H7 (cell line): ENCODE results near the gene CD244. TPM values are rescaled to one million over a fixed set of nuclear protein-coding genes. Genes with fewer than 3 reads are reported as not detected.
"Not testable (repeated sequence)": the region's sequence is repeated elsewhere in the genome, so short reads cannot be mapped to it uniquely, and the experiment has no call there.

ENCODE experiments used
- DNase-seq: peaks from one replicate; pipeline ENCODE4 v3.0.0; 2012
- H3K27me3 ChIP-seq: 2 replicates; pipeline ENCODE4 v1.6.0; 2011; ENCODE audit warnings: mild to moderate bottlenecking, low read length; ENCODE audit not compliant: control insufficient read depth, insufficient read depth
- H3K36me3 ChIP-seq: replicated peaks from 2 replicates; pipeline ENCODE4 v1.5.1; 2011; ENCODE audit warnings: low read length; ENCODE audit not compliant: control insufficient read depth, insufficient read depth
- H3K4me3 ChIP-seq: 2 replicates; pipeline ENCODE4 v1.5.1; 2011; ENCODE audit warnings: low read depth, mild to moderate bottlenecking, control low read depth, low read length, moderate library complexity; ENCODE audit not compliant: insufficient read depth
- total RNA-seq: library from RNA; depleted of rRNA; stranded (reverse); fragments of >200 nt; shearing (Covaris generic); gene quantifications from 2 replicates; pipeline ENCODE4 v1.2.3, GENCODE V29; 2014

The CD244 gene
- total RNA-seq, 1 experiment from 2014 or later: not detected

DNA sequence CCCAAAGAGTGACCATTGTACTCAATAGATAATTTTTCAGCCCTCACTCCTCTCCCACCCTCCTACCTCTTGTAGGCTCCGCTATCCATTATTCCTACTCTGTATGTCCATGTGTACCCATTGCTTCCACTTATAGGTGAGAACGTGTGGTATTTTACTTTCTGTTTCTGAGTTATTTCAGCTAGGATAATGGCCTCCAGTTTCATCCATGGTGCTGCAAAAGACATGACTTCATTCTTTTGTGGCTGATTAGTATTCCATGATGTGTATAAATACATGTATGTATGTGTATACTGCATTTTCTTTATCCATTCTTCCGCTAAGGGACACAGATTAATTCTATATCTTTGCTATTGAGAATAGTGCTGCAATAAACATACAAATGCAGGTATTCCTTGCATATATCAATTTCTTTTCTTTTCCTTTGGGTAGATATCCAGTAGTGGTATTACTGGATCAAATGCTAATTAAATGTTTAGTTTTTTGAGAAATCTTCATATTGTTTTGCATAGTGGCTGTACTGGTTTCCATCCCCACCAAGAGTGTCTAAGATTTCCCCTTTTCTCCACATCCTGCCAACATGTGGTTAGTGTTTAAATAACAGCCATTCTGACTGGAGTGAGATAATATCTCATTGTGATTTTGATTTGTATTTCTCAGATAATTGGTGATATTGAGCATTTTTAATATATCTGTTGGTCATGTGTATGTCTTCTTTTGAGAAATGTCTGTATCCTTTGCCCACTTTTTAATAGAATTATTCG lies 61.9 kb downstream of the CD244 start:
- H3K27me3 ChIP-seq: no peaks in the 10 kb centered on the region
- H3K4me3 ChIP-seq: no peak overlapping the region
- no peak for DNase-seq
- no peaks in the 10 kb centered on the region for H3K36me3 ChIP-seq

DNA sequence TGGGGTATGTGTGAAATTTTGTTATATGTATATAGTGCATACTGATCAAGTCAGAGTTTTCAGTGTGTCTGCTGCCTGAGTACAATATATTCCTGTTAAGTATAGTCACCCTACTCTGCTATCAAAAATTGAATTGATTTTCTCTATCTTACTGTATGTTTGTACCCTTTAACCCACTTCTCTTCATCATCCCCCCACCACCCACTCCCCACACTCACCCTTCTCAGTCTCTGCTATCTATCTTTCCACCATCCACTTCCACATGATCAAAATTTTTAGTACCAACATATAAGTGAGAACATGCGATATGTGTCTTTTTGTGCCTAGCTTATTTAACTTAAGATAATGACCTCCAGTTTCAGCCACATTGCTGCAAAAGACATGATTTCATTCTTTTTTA lies 62.5 kb downstream of the CD244 start:
- Histone ChIP-seq H3K36me3 (no peaks in the 10 kb centered on the region), H3K27me3 (no peaks in the 10 kb centered on the region), H3K4me3 (no peak overlapping the region)
- DNase-seq: no peak

GRCh38 chr1:160799641-160800040 lies 63.0 kb downstream of the CD244 start:
- H3K36me3 ChIP-seq: no peaks in the 10 kb centered on the region
- H3K4me3 ChIP-seq: no peak overlapping the region
- DNase-seq: no peak
- H3K27me3 ChIP-seq: no peaks in the 10 kb centered on the region

DNA sequence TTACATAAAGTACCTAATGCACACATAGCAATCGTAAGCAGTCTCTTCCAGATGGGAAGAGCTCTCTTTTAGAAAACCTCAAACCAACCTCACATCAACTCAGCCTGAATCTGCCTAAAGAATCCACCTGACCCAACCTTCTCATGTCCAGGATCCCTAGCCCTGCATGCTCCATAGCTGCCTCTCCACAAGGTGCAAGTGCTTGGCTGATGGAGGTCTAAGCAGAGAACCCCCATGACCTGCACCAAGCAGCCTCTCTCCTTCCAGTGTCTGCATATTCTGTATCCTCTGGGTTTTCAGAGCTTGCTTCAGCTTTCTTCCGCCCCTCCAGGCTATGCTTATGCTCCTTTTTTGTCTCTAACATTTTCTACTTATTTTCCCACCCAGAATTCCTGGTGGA lies 64.2 kb downstream of the CD244 start:
- DNase-seq: no peak
- H3K36me3 ChIP-seq: no peaks in the 10 kb centered on the region
- H3K27me3 ChIP-seq: no peaks in the 10 kb centered on the region
- H3K4me3 ChIP-seq: no peak overlapping the region

GRCh38 chr1:160797861-160798273 lies 64.8 kb downstream of the CD244 start:
- Histone ChIP-seq H3K4me3 (no peak overlapping the region), H3K27me3 (no peaks in the 10 kb centered on the region), H3K36me3 (no peaks in the 10 kb centered on the region)
- no peak for DNase-seq

DNA sequence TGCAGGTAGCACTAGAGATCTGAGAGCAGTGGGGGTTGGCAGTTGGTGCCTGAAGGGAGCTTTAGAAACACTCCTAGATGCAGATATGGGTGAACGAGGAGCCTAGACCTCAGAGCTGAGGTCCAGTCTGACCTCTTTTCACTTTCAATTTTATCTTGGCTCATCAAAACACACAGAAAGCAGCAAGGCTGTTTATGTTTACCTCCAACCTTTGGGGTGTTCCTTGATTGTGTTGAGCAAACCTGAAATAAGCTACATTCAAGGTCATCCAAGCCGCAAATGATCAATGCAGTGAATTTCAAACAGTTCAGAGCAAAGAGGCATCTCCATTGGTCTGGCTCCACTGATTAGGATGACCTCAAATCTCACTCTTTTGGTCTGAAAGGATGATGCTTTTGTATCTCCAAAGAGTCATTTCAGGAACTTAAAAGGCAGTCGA lies 65.4 kb downstream of the CD244 start:
- Histone ChIP-seq H3K27me3 (no peaks in the 10 kb centered on the region), H3K4me3 (no peak overlapping the region), H3K36me3 (no peaks in the 10 kb centered on the region)
- DNase-seq: no peak

- H3K27me3 ChIP-seq: no peaks in the 10 kb centered on the region
- no peaks in the 10 kb centered on the region for H3K36me3 ChIP-seq
- no peak within 1 kb of the TSS for H3K4me3 ChIP-seq
- DNase-seq: no peak
These were observed 66.7 kb downstream of the CD244 start, which contains the start of gene LY9 for GRCh38 chr1:160795951-160796383. Gene LY9 (plus strand): TSS chr1:160796174. CDS start chr1:160796188, 14 bp downstream.

- Histone ChIP-seq H3K4me3 (no peak overlapping the region), H3K27me3 (no peaks in the 10 kb centered on the region), H3K36me3 (no peaks in the 10 kb centered on the region)
- DNase-seq: no peak
These were observed 68.3 kb downstream of the CD244 start for GRCh38 chr1:160794376-160794775.

DNA sequence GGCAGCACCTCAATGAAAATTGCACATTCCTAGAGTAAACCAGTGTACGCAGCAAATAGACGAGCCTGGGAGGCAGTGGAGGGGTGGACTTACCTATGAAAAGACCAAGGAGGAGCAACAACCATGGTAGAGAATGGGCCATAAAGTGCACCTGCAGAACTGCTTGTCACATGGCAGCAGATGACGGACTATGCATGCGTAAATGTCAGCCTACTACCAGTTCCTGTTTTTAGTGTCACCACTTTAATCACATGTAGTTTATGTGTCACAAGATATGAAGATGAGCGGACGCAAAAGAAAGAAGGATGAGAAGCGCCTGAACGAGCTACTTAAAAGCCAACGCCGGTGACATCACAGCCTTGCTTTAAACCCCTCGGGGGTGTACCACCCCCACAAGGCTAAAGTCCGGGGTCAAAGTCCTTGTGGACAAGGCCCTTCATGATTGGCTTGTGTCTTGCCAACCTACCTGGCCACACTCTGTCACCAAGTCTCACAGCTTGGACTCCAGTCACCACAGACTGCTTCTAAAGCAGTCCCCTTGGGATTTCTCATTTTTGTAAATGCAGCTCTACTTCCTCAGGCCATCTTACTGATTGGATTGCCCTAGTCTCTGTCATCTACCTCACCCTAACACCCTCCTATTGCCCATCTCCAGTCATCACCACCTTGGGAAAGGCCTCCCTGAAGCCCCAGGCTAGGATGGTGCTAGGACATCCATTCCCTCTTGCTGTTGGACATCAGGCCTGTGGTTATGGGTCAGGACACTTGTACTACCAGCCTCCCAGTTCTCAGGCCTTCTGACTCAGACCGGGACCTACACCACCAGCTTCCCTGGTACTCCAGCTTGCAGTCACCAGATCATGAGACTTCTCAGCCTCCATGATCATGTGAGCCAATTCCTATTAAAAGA lies 72.7 kb downstream of the CD244 start:
- no peak for DNase-seq
- H3K36me3 ChIP-seq: no peaks in the 10 kb centered on the region
- no peak overlapping the region for H3K4me3 ChIP-seq
- H3K27me3 ChIP-seq: no peaks in the 10 kb centered on the region

- DNase-seq: no peak
- H3K27me3 ChIP-seq: no peaks in the 10 kb centered on the region
- H3K36me3 ChIP-seq: no peaks in the 10 kb centered on the region
- H3K4me3 ChIP-seq: no peak overlapping the region
These were observed 73.5 kb downstream of the CD244 start for GRCh38 chr1:160789051-160789701.

GRCh38 chr1:160782988-160783765 lies 79.5 kb downstream of the CD244 start:
- not testable (repeated sequence) for H3K27me3 ChIP-seq, H3K4me3 ChIP-seq, DNase-seq, H3K36me3 ChIP-seq

GRCh38 chr1:160781914-160782689 lies 80.6 kb downstream of the CD244 start:
- Histone ChIP-seq H3K4me3 (no peak overlapping the region), H3K27me3 (no peaks in the 10 kb centered on the region), H3K36me3 (no peaks in the 10 kb centered on the region)
- no peak for DNase-seq

GRCh38 chr1:160781186-160781766 lies 81.4 kb downstream of the CD244 start:
- Histone ChIP-seq H3K4me3 (no peak overlapping the region), H3K36me3 (no peaks in the 10 kb centered on the region)
- no peak for DNase-seq

More at GRCh38 chr1:160781186-160781766, 81.4 kb downstream of the CD244 start:
- no peaks in the 10 kb centered on the region for H3K27me3 ChIP-seq
